GM21390 (cell line): ENCODE measurements around the gene DDX31.

ENCODE experiments used
- ATAC-seq: cut with Tn5 transposase; IDR thresholded peaks from one replicate; pipeline ENCODE4 v1.9.1; 2021; ENCODE audit not compliant: unreplicated experiment

DDX31 gene

DNA sequence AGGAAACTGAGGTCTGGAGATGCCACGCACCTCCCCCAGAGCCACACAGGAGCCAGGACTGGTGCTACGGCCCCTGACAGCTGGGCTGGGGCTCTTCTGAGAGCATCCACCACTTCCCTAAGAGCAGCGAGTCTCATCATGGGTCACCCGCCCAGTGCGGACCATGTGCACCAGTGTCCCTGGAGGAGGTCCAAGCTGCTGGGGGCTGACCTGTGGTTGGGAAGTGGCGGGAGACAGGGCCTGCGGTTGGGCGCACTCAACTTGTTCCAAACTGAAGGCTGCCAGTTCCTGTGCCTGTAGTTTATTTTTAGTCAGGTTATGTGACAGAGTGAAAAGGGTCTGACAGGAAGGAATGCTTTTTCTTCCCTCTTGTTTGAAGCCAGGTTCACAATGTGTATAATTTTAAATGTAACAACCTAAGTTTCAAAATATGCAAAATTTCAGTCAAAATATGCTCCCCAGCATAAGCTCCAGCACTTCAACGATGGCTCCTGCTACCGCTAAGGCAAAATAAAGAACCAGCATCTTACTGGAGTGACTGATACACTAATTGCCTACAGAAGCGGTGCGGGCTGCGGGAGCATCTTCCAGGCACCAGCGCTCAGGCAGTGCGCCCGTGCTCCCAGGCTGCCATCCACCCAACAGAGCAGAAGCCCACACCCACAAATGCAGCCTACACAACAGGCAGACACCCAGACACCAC is 72.6 kb downstream of the DDX31 start:
- no peak for ATAC-seq

GRCh38 chr9:132596200-132596599 is 73.6 kb downstream of the DDX31 start:
- no peak for ATAC-seq

DNA sequence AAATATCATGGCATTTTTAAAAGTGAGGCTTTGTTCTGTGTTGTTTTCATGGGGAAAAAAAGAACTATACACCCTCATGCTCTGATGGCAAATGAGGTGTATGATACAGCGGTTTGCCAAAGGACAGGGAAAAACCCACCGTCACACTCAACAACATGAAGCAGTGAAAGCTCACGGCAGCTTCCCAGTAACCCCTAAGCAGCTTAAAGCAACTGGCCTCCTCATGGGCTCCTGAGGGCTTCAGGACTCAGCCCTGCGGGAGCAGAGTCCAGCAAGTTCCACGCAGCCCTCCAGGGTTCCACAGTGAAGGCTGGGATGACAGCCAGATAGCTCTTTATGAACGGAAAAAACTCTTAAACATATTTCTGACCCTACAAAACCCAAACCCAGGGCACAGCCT is 74.5 kb downstream of the DDX31 start:
- ATAC-seq, result no peak

GRCh38 chr9:132594412-132594811 is 75.4 kb downstream of the DDX31 start:
- no peak for ATAC-seq

- ATAC-seq, result no peak
Observed at GRCh38 chr9:132592451-132592850, 77.3 kb downstream of the DDX31 start.

DNA sequence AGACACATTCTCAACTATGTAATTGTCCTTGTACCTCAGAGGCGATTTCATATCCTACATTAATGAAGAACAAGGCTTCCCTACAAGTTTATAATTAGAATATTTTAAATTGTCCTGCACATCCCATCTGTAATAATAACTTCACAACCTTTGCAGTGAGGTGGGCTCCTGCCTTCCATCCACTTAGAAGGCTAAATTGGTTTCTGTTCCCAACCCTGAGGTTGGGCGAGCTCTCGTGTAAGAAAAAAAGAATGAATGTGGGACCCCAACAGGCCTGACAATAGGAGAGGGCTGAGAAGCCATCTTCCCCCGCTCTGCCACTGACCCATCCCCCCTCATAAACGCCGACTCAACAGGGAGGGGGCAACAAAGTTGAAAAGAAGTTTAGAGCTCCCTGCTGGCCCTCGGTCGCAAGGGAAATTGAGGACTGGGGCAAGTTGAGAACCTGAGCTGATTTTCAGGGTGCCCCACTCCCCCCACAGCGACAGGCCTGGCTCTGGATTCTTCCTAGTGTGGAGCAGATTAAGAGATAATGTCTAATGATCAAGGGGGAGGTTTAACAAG is 78.0 kb downstream of the DDX31 start:
- no peak for ATAC-seq

GRCh38 chr9:132591244-132591643 is 78.5 kb downstream of the DDX31 start:
- ATAC-seq, result no peak

- no peak for ATAC-seq
Observed at GRCh38 chr9:132590318-132591182, 79.2 kb downstream of the DDX31 start.

DNA sequence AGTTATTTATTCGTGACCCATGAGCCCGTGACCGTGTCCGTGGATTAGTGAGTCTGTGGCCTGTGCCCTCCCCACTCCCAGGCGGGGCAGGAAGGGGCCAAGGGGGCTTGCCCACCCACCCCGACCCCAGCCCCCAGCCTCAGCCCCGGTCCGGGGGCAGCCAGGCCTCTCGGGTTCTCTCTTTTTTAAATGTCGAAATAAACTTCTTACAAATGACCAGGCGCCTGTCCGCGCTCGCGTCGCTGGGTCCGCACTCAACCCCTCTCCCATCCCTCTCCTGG is 79.8 kb downstream of the DDX31 start:
- ATAC-seq, result no peak

DNA sequence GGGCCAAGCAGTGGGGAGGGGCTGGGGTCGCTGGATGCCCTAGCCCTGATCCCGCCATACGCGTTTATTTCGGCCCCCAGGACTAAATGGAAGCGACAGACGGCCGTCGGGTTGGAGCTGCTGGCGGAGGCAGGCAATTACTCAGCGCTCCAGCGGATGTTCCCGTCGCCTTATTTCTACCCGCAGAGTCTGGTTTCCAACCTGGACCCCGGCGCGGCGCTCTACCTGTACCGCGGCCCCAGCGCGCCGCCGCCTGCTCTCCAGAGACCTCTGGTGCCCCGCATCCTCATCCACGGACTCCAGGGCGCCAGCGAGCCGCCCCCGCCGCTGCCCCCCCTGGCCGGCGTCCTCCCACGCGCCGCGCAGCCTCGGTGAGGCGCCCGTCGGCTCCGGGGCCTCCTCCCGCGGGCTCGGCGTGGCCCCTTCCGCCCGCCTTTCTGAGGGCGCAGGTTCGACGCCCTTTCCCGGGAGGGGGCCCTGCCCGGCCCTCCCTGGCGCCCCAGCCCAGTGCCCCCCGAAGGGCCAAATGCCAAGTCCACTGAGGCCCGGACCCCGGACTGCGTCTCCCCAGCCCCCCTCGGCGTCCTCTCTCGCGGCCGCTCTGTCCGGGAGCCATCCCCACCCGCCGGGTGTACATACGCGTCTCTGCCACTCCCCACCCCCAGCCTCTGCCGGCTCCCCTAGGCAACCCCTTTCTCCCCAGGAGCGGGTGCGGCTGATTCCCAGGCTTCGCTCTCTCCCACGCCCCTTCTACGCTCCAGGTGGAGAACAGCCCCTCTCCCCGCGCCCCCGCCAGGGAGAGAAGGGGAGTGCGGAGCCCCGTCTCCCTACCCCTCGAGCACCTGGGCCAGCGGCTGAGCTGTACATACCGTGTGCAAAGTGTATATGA is 80.4 kb downstream of the DDX31 start:
- no peak for ATAC-seq

DNA sequence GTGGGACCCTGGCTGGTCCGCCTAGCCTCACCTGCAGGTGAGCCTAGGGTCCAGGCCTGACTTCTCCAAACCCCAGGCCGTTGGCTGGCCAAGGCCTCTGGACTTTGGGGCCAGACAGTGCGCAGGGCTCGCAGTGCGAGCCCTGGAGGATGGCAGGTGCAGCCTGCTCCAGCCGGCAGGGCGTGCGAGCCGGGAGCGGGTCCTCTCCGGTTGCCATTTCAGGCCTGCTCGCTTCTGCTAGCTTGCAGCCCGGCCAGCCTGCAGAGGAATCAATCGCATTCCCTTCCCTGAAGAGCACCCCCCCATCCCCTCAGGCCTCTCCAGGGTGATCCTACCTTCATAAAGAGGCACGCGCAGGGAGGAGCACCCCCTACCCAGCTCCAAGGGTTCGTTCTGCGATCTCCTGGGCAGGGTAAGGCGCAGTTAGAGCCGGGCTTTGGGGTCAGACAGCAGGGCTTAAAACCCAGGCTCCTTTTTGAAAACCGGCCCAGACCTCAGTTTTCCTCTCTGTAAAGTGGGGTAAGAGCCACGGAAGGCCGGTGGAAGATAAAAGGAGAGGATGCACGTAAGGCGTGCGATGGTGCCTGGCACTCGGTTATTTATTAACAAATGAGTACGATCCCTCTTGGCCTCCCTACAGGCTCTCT is 81.2 kb downstream of the DDX31 start:
- no peak for ATAC-seq

- no peak for ATAC-seq
Observed at GRCh38 chr9:132588098-132588497, 81.7 kb downstream of the DDX31 start.

DNA sequence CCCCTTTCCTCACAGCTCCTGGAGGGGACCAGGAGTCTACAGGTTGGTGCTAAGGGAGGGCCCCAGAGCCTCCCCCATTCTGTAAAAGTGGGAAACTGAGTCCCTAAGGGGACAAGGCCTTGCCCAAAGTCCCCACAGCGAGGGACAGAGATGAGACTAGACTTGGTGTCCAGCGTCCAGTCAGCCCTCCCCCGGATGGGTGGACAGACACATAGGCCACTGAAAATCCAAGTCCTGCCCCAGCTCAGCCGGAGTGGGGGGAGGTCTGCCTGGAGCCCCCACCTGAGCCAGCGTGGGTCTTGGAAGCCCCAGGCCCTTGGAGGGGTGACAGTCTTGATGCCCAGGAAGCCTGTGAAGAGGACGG is 82.2 kb downstream of the DDX31 start:
- no peak for ATAC-seq

GRCh38 chr9:132586830-132587591 is 82.8 kb downstream of the DDX31 start:
- no peak for ATAC-seq

- no peak for ATAC-seq
Observed at GRCh38 chr9:132585954-132586829, 83.6 kb downstream of the DDX31 start.

- no peak for ATAC-seq
Observed at GRCh38 chr9:132584601-132585560, 84.9 kb downstream of the DDX31 start.

- ATAC-seq, result no peak
Observed at GRCh38 chr9:132583584-132584304, 86.0 kb downstream of the DDX31 start.
